Activated CD4-positive, CD25-positive, alpha-beta regulatory T cell treated with anti-CD3 and anti-CD28 coated beads, Interleukin-2, amount 50 U/mL, for 72 hours (primary cell): ENCODE measurements around the gene SCAF4.
"Not testable (repeated sequence)": the region's sequence is repeated elsewhere in the genome, so short reads cannot be mapped to it uniquely, and the experiment has no call there.

Experiments
- DNase-seq: peaks from one replicate; pipeline ENCODE4 v3.0.0; 2021

SCAF4 gene

GRCh38 chr21:31668651-31669491, 63.0 kb downstream of the SCAF4 start:
- DNase-seq, result no peak

- DNase-seq, result no peak
Observed at GRCh38 chr21:31667639-31668038, 64.3 kb downstream of the SCAF4 start.

- no peak for DNase-seq
Observed at GRCh38 chr21:31667132-31667531, 64.8 kb downstream of the SCAF4 start.

GRCh38 chr21:31666445-31667010, 65.4 kb downstream of the SCAF4 start:
- no peak for DNase-seq

- DNase-seq, result not testable (repeated sequence)
Observed at GRCh38 chr21:31665869-31666268, 66.0 kb downstream of the SCAF4 start.

- no peak for DNase-seq
Observed at GRCh38 chr21:31665397-31665796, 66.5 kb downstream of the SCAF4 start.

GRCh38 chr21:31663584-31664249, 68.2 kb downstream of the SCAF4 start:
- no peak for DNase-seq

- no peak for DNase-seq
Observed at GRCh38 chr21:31660591-31660990, 71.3 kb downstream of the SCAF4 start.

GRCh38 chr21:31660259-31660565, 71.7 kb downstream of the SCAF4 start:
- DNase-seq, result no peak

- peak; percentile 98 for DNase-seq
Observed at GRCh38 chr21:31659536-31660258, 72.2 kb downstream of the SCAF4 start, which contains the start of gene SOD1. SOD1 (plus strand) TSS chr21:31659693; CDS start chr21:31659770, 77 bp downstream.

- DNase-seq, result no peak
Observed at GRCh38 chr21:31659286-31659535, 72.7 kb downstream of the SCAF4 start.

- DNase-seq, result no peak
Observed at GRCh38 chr21:31658053-31658452, 73.9 kb downstream of the SCAF4 start.

- no peak for DNase-seq
Observed at GRCh38 chr21:31656199-31657095, 75.5 kb downstream of the SCAF4 start.

GRCh38 chr21:31654821-31655580, 76.9 kb downstream of the SCAF4 start:
- DNase-seq, result not testable (repeated sequence)

- no peak for DNase-seq
Observed at GRCh38 chr21:31654340-31654739, 77.6 kb downstream of the SCAF4 start.

- not testable (repeated sequence) for DNase-seq
Observed at GRCh38 chr21:31651491-31651890, 80.4 kb downstream of the SCAF4 start.

GRCh38 chr21:31650930-31651329, 81.0 kb downstream of the SCAF4 start:
- DNase-seq, result no peak

GRCh38 chr21:31647650-31648049, 84.3 kb downstream of the SCAF4 start:
- no peak for DNase-seq

- DNase-seq, result no peak
Observed at GRCh38 chr21:31644643-31645042, 87.3 kb downstream of the SCAF4 start.

- no peak for DNase-seq
Observed at GRCh38 chr21:31641416-31641922, 90.4 kb downstream of the SCAF4 start.

GRCh38 chr21:31636874-31637273, 95.0 kb downstream of the SCAF4 start:
- DNase-seq, result no peak

- DNase-seq, result no peak
Observed at GRCh38 chr21:31634993-31635392, 96.9 kb downstream of the SCAF4 start.
